Retinal pigment epithelial cell (primary cell): ENCODE data around the gene AKAP8.
"Not testable (repeated sequence)": the region's sequence is repeated elsewhere in the genome, so short reads cannot be mapped to it uniquely, and the experiment has no call there.

Experiments used
- DNase-seq: peaks from one replicate; pipeline ENCODE4 v3.0.0-alpha.2; 2010; ENCODE audit warnings: low read depth
- H3K4me3 ChIP-seq: 2 replicates; pipeline ENCODE4 v1.5.1; 2011; ENCODE audit warnings: mild to moderate bottlenecking, low read length, control low read depth, moderate library complexity
- TF ChIP-seq, protein P1 (sequence below): conservative IDR thresholded peaks from 2 replicates; pipeline ENCODE4 v1.5.1; 2011; ENCODE audit warnings: low read depth, low read length, control low read depth, inconsistent platforms

AKAP8 gene

DNA sequence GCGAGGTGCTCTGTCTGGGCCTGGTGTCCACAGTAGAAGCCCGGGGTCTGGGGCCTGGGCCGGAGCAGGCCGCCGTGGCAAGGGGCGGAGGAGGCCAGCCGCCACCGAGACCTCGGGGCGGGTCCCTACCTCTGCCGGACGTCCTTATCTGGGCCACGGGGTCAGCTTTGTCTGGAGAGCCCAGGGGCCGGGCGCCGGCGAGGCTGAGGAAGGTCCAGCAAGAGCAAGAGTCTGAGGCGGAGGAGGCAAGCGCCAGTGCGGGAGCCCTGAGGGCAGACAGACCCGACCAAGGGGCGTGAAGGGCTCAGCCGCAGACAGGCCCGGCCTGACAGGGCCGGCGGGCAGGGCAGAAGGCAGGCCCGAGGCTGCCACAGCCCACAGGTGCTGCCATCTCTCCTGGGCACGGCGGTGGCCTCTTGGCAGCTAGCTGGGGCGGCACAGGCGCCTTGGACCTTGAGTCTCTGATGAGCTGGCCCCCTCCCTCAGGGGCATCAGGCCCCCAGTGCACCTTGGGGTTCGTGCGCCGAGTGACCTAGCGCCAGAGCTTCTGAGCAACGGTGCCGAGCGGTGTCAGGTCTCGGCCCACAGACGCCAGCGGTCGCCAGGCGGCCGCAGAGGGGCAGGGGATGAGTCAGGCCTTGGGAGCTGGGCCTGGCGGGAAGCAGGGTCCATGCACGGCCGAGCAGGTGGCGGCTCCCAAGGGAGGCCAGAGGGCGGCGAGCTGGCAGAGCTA, 19.1 kb upstream of the AKAP8 start:
- no peak for DNase-seq
- TF ChIP-seq, protein P1, sequence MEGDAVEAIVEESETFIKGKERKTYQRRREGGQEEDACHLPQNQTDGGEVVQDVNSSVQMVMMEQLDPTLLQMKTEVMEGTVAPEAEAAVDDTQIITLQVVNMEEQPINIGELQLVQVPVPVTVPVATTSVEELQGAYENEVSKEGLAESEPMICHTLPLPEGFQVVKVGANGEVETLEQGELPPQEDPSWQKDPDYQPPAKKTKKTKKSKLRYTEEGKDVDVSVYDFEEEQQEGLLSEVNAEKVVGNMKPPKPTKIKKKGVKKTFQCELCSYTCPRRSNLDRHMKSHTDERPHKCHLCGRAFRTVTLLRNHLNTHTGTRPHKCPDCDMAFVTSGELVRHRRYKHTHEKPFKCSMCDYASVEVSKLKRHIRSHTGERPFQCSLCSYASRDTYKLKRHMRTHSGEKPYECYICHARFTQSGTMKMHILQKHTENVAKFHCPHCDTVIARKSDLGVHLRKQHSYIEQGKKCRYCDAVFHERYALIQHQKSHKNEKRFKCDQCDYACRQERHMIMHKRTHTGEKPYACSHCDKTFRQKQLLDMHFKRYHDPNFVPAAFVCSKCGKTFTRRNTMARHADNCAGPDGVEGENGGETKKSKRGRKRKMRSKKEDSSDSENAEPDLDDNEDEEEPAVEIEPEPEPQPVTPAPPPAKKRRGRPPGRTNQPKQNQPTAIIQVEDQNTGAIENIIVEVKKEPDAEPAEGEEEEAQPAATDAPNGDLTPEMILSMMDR: no peak
- H3K4me3 ChIP-seq: no peak overlapping the region

DNA sequence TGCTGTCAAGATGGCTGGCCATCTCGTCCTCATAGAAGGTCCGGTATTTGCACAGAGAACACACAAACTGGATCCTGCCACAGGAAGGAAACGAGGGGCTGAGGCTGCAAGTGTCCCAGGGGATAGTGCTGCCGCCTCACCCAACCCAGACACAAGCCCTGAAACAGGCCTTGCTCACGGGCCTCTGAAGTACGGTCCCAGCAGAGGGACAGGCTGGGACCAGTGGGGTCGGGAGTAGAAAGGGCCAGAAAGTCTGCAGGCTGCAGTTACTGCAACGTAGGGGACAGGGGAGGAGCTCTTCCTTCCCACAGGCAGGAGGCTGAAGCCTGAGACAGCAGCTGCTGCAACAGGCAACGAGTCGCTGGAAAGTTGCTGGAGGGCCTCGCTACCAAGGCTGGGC, 18.2 kb upstream of the AKAP8 start:
- H3K4me3 ChIP-seq: no peak overlapping the region
- DNase-seq: no peak
- TF ChIP-seq, protein P1: no peak

GRCh38 chr19:15397236-15397635, 17.6 kb upstream of the AKAP8 start:
- TF ChIP-seq, protein P1: no peak
- DNase-seq: no peak
- no peak overlapping the region for H3K4me3 ChIP-seq

- DNase-seq: no peak
Measured at GRCh38 chr19:15396436-15396835, 16.8 kb upstream of the AKAP8 start.

DNA sequence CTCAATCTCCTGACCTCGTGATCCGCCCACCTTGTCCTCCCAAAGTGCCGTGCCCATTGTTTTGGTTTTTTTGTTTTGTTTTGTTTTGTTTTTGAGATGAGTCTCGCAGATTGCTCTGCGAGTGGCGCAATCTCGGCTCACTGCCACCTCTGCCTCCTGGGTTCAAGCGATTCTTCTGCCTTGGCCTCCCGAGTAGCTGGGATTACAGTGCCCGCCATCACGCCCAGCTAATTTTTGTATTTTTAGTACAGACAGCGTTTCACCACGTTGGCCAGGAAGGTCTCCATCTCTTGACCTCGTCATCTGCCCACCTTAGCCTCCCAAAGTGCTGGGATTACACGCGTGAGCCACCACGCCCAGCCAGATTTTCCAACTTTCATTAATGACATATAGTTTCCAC, 15.7 kb upstream of the AKAP8 start:
- not testable (repeated sequence) for H3K4me3 ChIP-seq

More at GRCh38 chr19:15396436-15396835, 16.8 kb upstream of the AKAP8 start:
- TF ChIP-seq, protein P1: no peak
- H3K4me3 ChIP-seq: no peak overlapping the region

GRCh38 chr19:15394426-15394825, 14.8 kb upstream of the AKAP8 start:
- DNase-seq: no peak
- TF ChIP-seq, protein P1: no peak
- no peak overlapping the region for H3K4me3 ChIP-seq

More for the DNA sequence above, 15.7 kb upstream of the AKAP8 start:
- not testable (repeated sequence) for DNase-seq

- no peak for DNase-seq
- no peak overlapping the region for H3K4me3 ChIP-seq
- TF ChIP-seq, protein P1: no peak
Measured at GRCh38 chr19:15393963-15394362, 14.4 kb upstream of the AKAP8 start.
